Measurements from ENCODE around the gene SOX8. TPM values are rescaled to one million over a fixed set of nuclear protein-coding genes. Genes with fewer than 3 reads are reported as not detected.
"Not testable (repeated sequence)": the region's sequence is repeated elsewhere in the genome, so short reads cannot be mapped to it uniquely, and the experiment has no call there.

The SOX8 gene
- total and polyA plus RNA-seq, 4 donors, result 0.33 to 4.0 (median 0.39) TPM

GRCh38 chr16:946048-946395 lies 35.5 kb upstream of the SOX8 start:
- DNase-seq (no peak), ATAC-seq (ENCODE audit: insufficient read depth, low FRiP score) (no peak)
- Histone ChIP-seq H3K4me3 (no peak overlapping the region), H3K27ac (ENCODE audit: low read depth in 1 of 2, low read length in 1 of 2) (no peak overlapping the region), H3K9me3 (ENCODE audit: control insufficient read depth in 4 of 4, insufficient read depth in 3 of 4, low read length in 3 of 4) (peaks cover 0 to 14% (median 4%) of the 10 kb centered on the region in 4 donors), H3K27me3 (ENCODE audit: control insufficient read depth in 3 of 3, insufficient read depth in 3 of 3, low read length in 2 of 3) (no peaks in the 10 kb centered on the region), H3K4me1 (ENCODE audit: control insufficient read depth in 5 of 5, insufficient read depth in 5 of 5, low read length in 5 of 5) (no peaks in the 10 kb centered on the region), H3K36me3 (ENCODE audit: control insufficient read depth in 4 of 4, insufficient read depth in 4 of 4, low read length in 4 of 4) (peaks cover 0 to 15% (median 11%) of the 10 kb centered on the region in 4 donors), H3K9ac (ENCODE audit: insufficient read depth in 1 of 2, low read length in 2 of 2) (no peak overlapping the region)
- TF ChIP-seq CTCF (IDR thresholded peaks at IDR 0.05; ENCODE audit: control extremely low read depth, extremely low read depth), result no peak
- 95 to 97% methylated on average over 8 of the region's 8 CpGs for WGBS, 2 donors

GRCh38 chr16:947255-947921 lies 34.2 kb upstream of the SOX8 start:
- ATAC-seq (ENCODE audit: insufficient read depth, low FRiP score), result no peak

GRCh38 chr16:947922-948303 lies 33.7 kb upstream of the SOX8 start:
- not testable (repeated sequence) for ATAC-seq (ENCODE audit: insufficient read depth, low FRiP score); DNase-seq; H3K27me3 ChIP-seq (ENCODE audit: control insufficient read depth in 3 of 3, insufficient read depth in 3 of 3, low read length in 2 of 3); H3K9me3 ChIP-seq (ENCODE audit: control insufficient read depth in 4 of 4, insufficient read depth in 3 of 4, low read length in 3 of 4); H3K27ac ChIP-seq (ENCODE audit: low read depth in 1 of 2, low read length in 1 of 2); H3K4me1 ChIP-seq (ENCODE audit: control insufficient read depth in 5 of 5, insufficient read depth in 5 of 5, low read length in 5 of 5); H3K9ac ChIP-seq (ENCODE audit: insufficient read depth in 1 of 2, low read length in 2 of 2); H3K4me3 ChIP-seq
- peaks cover 0 to 28% (median 10%) of the 10 kb centered on the region in 4 donors for H3K36me3 ChIP-seq (ENCODE audit: control insufficient read depth in 4 of 4, insufficient read depth in 4 of 4, low read length in 4 of 4)
- 82% methylated on average over 17 of the region's 17 CpGs for WGBS, 2 donors

More at GRCh38 chr16:947255-947921, 34.2 kb upstream of the SOX8 start:
- 76 to 81% methylated on average over 21 of the region's 21 CpGs for WGBS, 2 donors
- TF ChIP-seq CTCF (IDR thresholded peaks at IDR 0.05; ENCODE audit: control extremely low read depth, extremely low read depth), result no peak
- Histone ChIP-seq H3K36me3 (ENCODE audit: control insufficient read depth in 4 of 4, insufficient read depth in 4 of 4, low read length in 4 of 4) (peaks cover 0 to 26% (median 10%) of the 10 kb centered on the region in 4 donors), H3K4me1 (ENCODE audit: control insufficient read depth in 5 of 5, insufficient read depth in 5 of 5, low read length in 5 of 5) (no peaks in the 10 kb centered on the region), H3K27ac (ENCODE audit: low read depth in 1 of 2, low read length in 1 of 2) (no peak overlapping the region), H3K9me3 (ENCODE audit: control insufficient read depth in 4 of 4, insufficient read depth in 3 of 4, low read length in 3 of 4) (peaks cover 0 to 4% (median 2%) of the 10 kb centered on the region in 4 donors), H3K9ac (ENCODE audit: insufficient read depth in 1 of 2, low read length in 2 of 2) (no peak overlapping the region), H3K4me3 (no peak overlapping the region), H3K27me3 (ENCODE audit: control insufficient read depth in 3 of 3, insufficient read depth in 3 of 3, low read length in 2 of 3) (no peaks in the 10 kb centered on the region)
- peak in 1 of 3 donors; percentile 12 for DNase-seq

- H3K27ac ChIP-seq (ENCODE audit: low read depth in 1 of 2, low read length in 1 of 2); H3K4me3 ChIP-seq; H3K4me1 ChIP-seq (ENCODE audit: control insufficient read depth in 5 of 5, insufficient read depth in 5 of 5, low read length in 5 of 5); H3K9me3 ChIP-seq (ENCODE audit: control insufficient read depth in 4 of 4, insufficient read depth in 3 of 4, low read length in 3 of 4); H3K27me3 ChIP-seq (ENCODE audit: control insufficient read depth in 3 of 3, insufficient read depth in 3 of 3, low read length in 2 of 3); ATAC-seq (ENCODE audit: insufficient read depth, low FRiP score); DNase-seq; H3K9ac ChIP-seq (ENCODE audit: insufficient read depth in 1 of 2, low read length in 2 of 2): not testable (repeated sequence)
- H3K36me3 ChIP-seq (ENCODE audit: control insufficient read depth in 4 of 4, insufficient read depth in 4 of 4, low read length in 4 of 4), result peaks cover 0 to 31% (median 10%) of the 10 kb centered on the region in 4 donors
- WGBS, 2 donors, result 88 to 90% methylated on average over 14 to 18 of the region's 18 CpGs
Observed at GRCh38 chr16:948767-949166, 32.8 kb upstream of the SOX8 start.

- 74 to 76% methylated on average over 22 to 27 of the region's 27 CpGs for WGBS, 2 donors
- not testable (repeated sequence) for H3K9ac ChIP-seq (ENCODE audit: insufficient read depth in 1 of 2, low read length in 2 of 2); DNase-seq; H3K9me3 ChIP-seq (ENCODE audit: control insufficient read depth in 4 of 4, insufficient read depth in 3 of 4, low read length in 3 of 4); H3K27me3 ChIP-seq (ENCODE audit: control insufficient read depth in 3 of 3, insufficient read depth in 3 of 3, low read length in 2 of 3); H3K4me1 ChIP-seq (ENCODE audit: control insufficient read depth in 5 of 5, insufficient read depth in 5 of 5, low read length in 5 of 5); H3K27ac ChIP-seq (ENCODE audit: low read depth in 1 of 2, low read length in 1 of 2); ATAC-seq (ENCODE audit: insufficient read depth, low FRiP score)
- Histone ChIP-seq H3K36me3 (ENCODE audit: control insufficient read depth in 4 of 4, insufficient read depth in 4 of 4, low read length in 4 of 4) (peaks cover 0 to 34% (median 6%) of the 10 kb centered on the region in 4 donors), H3K4me3 (peak overlapping the region; percentile 1)
Observed at GRCh38 chr16:950733-951573, 30.6 kb upstream of the SOX8 start.
